DOHH2 (cell line): ENCODE results near the gene S100A13.

Experiments used
- CTCF ChIP-seq: fragments of 200-600 bp; sonication (generic); IDR thresholded peaks from one replicate; pipeline ENCODE4 v1.5.1; 2014; ENCODE audit warnings: antibody characterized with exemption, mild to moderate bottlenecking, low read depth, low read length; ENCODE audit not compliant: poor library complexity, severe bottlenecking
- EZH2phosphoT487 ChIP-seq: fragments of 200-600 bp; sonication (generic); IDR thresholded peaks from 2 replicates; pipeline ENCODE4 v1.6.1; 2017; ENCODE audit warnings: borderline replicate concordance, mild to moderate bottlenecking, antibody characterized with exemption, low read length, moderate library complexity, mixed read lengths

DNA sequence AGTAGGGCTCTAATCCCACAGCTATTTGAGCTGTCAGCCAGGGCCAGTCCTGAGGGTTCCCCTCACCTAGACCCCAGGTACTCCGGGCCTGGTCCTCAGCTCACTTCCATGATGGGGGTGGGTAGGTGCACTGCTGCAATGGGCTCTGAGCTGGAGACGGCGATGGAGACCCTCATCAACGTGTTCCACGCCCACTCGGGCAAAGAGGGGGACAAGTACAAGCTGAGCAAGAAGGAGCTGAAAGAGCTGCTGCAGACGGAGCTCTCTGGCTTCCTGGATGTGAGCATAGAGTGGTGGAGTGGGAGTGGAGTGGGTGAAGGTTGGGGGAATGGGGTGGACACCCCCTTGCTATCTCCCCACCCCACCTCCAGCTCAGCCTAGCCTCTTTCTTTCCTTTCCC lies 3.1 kb upstream of the S100A13 start:
- TF ChIP-seq CTCF, result no peak
- no peak for TF ChIP-seq EZH2phosphoT487
